Adipocyte (in vitro differentiated cells): ENCODE results near the gene ZDHHC7.

Source experiments
- DNase-seq: peaks from one replicate; pipeline ENCODE4 v3.0.0-alpha.2; 2015; ENCODE audit warnings: low read depth
- H3K27me3 ChIP-seq: replicated peaks from 2 replicates; pipeline ENCODE4 v1.7.0; 2013; ENCODE audit warnings: mild to moderate bottlenecking, low read length, moderate library complexity; ENCODE audit not compliant: control insufficient read depth, insufficient read depth
- H3K36me3 ChIP-seq: 2 replicates; pipeline ENCODE4 v1.7.0; 2013; ENCODE audit warnings: low read length, mild to moderate bottlenecking, moderate library complexity; ENCODE audit not compliant: control insufficient read depth, insufficient read depth, severe bottlenecking
- H3K4me1 ChIP-seq: 2 replicates; pipeline ENCODE4 v1.7.0; 2013; ENCODE audit warnings: mild to moderate bottlenecking, low read length, moderate library complexity; ENCODE audit not compliant: control insufficient read depth, insufficient read depth
- H3K4me3 ChIP-seq: 2 replicates; pipeline ENCODE4 v1.7.0; 2013; ENCODE audit warnings: mild to moderate bottlenecking, low read length, moderate library complexity
- H3K9ac ChIP-seq: 2 replicates; pipeline ENCODE4 v1.7.0; 2013; ENCODE audit warnings: mild to moderate bottlenecking, low read length, moderate library complexity
- H3K9me3 ChIP-seq: 2 replicates; pipeline ENCODE4 v1.7.0; 2013; ENCODE audit warnings: mild to moderate bottlenecking, low read length, moderate library complexity; ENCODE audit not compliant: control insufficient read depth

ZDHHC7 gene

DNA sequence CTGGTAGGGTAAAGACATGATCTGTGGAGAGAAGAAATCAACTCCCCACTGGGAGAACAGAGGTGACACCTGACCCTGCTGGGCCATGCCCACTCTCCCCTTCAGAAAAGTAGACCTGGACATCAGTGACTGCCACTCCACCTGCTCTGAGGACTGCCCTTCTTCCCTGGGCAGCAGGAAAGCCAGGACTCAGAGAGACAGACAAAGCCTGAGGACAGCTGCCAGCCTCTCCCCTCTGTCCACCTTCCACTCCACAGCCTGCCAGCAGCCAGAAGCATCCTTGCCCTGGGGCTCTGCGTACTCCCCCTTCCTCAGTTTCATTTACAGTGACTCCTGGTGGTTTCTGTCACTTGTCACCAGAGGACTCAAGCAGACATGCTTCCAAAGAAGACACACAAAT lies 24.5 kb downstream of the ZDHHC7 start:
- no peak overlapping the region for H3K9ac ChIP-seq
- H3K4me1 ChIP-seq: peaks cover 28% of the 10 kb centered on the region
- no peaks in the 10 kb centered on the region for H3K9me3 ChIP-seq
- DNase-seq: no peak
- no peak overlapping the region for H3K4me3 ChIP-seq
- H3K36me3 ChIP-seq: peaks cover 57% of the 10 kb centered on the region
- H3K27me3 ChIP-seq: no peaks in the 10 kb centered on the region

DNA sequence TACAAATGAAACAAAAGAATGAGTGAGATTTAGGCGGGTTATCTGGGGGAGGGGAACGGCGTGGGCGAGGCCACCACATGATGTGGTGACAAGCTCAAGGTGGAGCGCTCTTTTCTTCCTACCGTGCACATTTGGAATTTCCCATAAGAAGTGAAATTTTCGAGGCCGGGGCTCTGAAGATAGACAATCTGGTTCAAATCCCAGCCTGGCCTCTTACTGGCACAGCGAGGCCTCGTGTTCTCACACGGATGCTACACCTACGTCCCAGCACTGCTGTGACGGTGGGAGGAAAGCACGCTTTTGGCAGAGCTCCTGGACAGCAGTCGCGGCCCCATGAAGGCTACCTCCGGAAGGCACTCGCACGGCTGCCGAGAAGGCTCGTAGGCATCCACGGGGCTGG lies 25.2 kb downstream of the ZDHHC7 start:
- Histone ChIP-seq H3K27me3 (no peaks in the 10 kb centered on the region), H3K36me3 (peaks cover 65% of the 10 kb centered on the region), H3K9ac (peak overlapping the region; percentile 66), H3K9me3 (no peaks in the 10 kb centered on the region), H3K4me1 (peaks cover 28% of the 10 kb centered on the region), H3K4me3 (no peak overlapping the region)
- DNase-seq: no peak

DNA sequence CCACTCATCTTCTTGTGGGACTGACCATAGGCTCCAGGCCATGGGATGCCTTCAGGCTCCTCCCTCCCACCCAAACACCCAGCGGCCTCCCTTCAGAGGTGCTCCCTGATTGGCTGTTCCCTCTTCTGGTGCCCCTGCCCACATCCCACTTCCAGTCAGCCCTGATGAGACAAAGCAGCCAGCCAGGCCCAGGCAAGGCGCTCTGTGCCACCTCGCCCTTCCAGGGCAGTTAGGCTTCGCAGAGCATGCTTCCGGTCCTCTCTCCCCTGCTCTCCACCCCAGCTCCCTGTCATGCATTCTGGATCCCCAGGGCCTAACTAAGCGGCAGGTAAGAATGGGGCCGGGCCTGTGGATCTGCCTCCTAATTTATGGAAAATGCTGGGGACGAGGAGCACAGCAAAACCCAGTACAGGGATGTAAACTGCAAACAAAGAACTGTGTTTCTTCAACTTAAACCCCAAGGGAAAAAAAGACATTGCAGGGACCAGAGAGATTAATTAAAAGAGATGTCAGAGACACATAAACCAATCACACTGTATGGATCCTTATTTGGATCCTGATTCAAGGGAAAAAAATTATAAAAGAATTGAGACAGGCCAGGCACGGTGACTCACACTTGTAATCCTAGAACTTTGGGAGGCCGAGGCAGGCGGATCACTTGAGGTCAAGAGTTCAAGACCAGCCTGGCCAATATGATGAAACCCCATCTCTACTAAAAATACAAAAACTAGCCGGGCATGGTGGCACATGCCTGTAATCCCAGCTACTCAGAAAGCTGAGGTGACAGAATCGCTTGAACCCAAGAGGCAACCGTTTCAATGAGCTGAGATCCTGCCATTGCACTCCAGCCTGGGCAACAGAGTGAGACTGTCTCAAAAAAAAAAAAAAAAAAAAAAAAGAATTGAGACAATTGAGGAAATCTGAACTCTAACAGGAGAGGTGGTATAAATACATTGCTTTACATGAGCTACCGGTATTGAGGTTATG lies 26.0 kb downstream of the ZDHHC7 start:
- no peaks in the 10 kb centered on the region for H3K9me3 ChIP-seq
- peak overlapping the region; percentile 76 for H3K9ac ChIP-seq
- peaks cover 65% of the 10 kb centered on the region for H3K36me3 ChIP-seq
- H3K4me1 ChIP-seq: peaks cover 28% of the 10 kb centered on the region
- DNase-seq: peak; percentile 86
- no peaks in the 10 kb centered on the region for H3K27me3 ChIP-seq
- H3K4me3 ChIP-seq: peak overlapping the region; percentile 15

DNA sequence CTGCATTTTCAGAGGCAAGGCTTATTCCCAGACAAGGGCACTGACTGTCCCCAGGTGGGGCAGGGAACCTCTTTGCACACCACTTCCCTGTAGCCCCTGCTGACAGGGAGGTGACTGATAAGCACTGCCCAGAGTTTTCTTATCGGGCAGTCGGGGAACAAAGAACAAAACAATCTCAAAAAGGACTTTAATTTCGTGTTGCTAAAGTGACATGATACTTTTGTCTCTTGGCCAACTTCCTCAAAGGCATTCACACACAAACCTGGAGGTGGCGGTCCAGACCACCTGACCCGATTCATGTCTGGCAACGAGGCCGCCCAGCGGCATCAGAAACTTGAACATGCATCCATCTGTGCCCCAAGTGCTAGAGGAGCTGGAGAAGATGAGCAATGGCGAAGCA lies 28.9 kb downstream of the ZDHHC7 start:
- Histone ChIP-seq H3K9ac (no peak overlapping the region), H3K36me3 (peaks cover 57% of the 10 kb centered on the region), H3K4me3 (no peak overlapping the region), H3K9me3 (no peaks in the 10 kb centered on the region), H3K27me3 (no peaks in the 10 kb centered on the region), H3K4me1 (peaks cover 38% of the 10 kb centered on the region)
- DNase-seq: no peak

GRCh38 chr16:84979516-84979915 lies 31.8 kb downstream of the ZDHHC7 start:
- peak; percentile 31 for DNase-seq
- Histone ChIP-seq H3K4me3 (no peak overlapping the region), H3K27me3 (no peaks in the 10 kb centered on the region), H3K9me3 (no peaks in the 10 kb centered on the region), H3K4me1 (peaks cover 27% of the 10 kb centered on the region), H3K36me3 (peaks cover 71% of the 10 kb centered on the region), H3K9ac (no peak overlapping the region)

DNA sequence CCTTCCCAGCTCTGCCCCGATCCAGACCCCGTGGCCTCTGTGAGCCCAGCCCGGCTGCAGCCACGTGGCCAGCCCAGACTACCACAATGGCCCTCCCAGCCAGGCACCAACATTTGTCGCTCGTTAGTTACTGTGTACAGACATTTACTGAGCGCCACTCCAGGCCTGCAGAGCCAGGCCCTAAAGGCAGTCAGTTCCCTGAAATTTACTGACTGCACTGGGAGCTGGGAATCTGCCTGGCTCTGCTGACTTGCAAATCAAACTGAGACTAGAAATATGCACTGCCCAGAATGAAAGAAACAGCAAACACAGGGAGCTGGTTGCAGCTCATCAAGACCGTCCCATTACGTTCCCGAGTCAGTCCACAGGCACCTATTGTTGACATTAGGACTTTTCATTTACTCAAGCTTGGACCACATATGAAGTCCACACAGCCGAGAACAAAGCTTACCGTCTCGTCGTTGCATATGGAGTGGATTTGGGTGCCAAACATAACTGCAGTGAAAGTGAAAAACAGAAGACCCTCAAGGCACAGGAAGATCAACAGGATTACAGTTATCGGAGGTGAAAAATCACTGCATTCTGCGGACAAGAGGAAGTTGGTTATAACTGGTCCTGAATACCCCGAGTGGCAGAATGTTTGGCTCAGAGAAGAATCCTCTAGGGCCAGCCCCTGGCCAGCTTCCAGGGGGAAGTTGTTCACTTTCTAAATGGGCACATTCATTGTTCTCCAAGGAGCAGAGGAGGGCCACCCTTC lies 34.5 kb downstream of the ZDHHC7 start:
- H3K36me3 ChIP-seq: peaks cover 73% of the 10 kb centered on the region
- H3K9me3 ChIP-seq: no peaks in the 10 kb centered on the region
- peaks cover 29% of the 10 kb centered on the region for H3K4me1 ChIP-seq
- H3K27me3 ChIP-seq: no peaks in the 10 kb centered on the region
- no peak for DNase-seq
- no peak overlapping the region for H3K4me3 ChIP-seq
- H3K9ac ChIP-seq: peak overlapping the region; percentile 62

- H3K36me3 ChIP-seq: peaks cover 60% of the 10 kb centered on the region
- no peak overlapping the region for H3K9ac ChIP-seq
- no peaks in the 10 kb centered on the region for H3K9me3 ChIP-seq
- DNase-seq: no peak
- no peaks in the 10 kb centered on the region for H3K27me3 ChIP-seq
- H3K4me1 ChIP-seq: peaks cover 29% of the 10 kb centered on the region
- no peak overlapping the region for H3K4me3 ChIP-seq
Measured at GRCh38 chr16:84975522-84975921, 35.8 kb downstream of the ZDHHC7 start.

DNA sequence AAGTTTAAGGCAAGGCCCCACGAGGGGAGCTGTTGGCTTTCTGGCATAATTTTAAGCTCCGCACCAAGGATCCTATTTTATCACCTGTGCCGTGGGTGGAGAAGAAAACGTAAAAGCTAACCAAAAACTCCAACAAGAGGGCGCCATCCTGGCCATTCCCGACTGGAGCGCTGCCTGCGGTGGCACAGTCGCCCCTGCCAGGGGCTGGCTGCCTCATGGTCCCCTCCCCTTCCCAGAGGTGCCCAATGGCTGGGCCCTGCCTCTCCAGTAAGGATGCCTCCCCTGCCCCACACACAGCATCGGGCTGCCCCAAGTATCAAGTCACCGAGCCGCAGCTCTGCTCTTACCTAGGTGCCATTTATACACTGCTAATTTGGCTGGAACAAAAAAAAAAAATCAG lies 36.3 kb downstream of the ZDHHC7 start:
- no peak overlapping the region for H3K4me3 ChIP-seq
- H3K4me1 ChIP-seq: peaks cover 29% of the 10 kb centered on the region
- DNase-seq: no peak
- no peak overlapping the region for H3K9ac ChIP-seq
- peaks cover 59% of the 10 kb centered on the region for H3K36me3 ChIP-seq
- H3K27me3 ChIP-seq: no peaks in the 10 kb centered on the region
- H3K9me3 ChIP-seq: no peaks in the 10 kb centered on the region

- H3K4me3 ChIP-seq: no peak overlapping the region
- H3K27me3 ChIP-seq: no peaks in the 10 kb centered on the region
- H3K4me1 ChIP-seq: peaks cover 29% of the 10 kb centered on the region
- no peaks in the 10 kb centered on the region for H3K9me3 ChIP-seq
- DNase-seq: no peak
- H3K36me3 ChIP-seq: peaks cover 51% of the 10 kb centered on the region
- no peak overlapping the region for H3K9ac ChIP-seq
Measured at GRCh38 chr16:84973776-84974523, 37.4 kb downstream of the ZDHHC7 start.

GRCh38 chr16:84973236-84973635 lies 38.1 kb downstream of the ZDHHC7 start:
- DNase-seq: no peak
- no peak overlapping the region for H3K4me3 ChIP-seq
- H3K9me3 ChIP-seq: no peaks in the 10 kb centered on the region
- no peaks in the 10 kb centered on the region for H3K27me3 ChIP-seq
- H3K9ac ChIP-seq: peak overlapping the region; percentile 72
- H3K4me1 ChIP-seq: peaks cover 27% of the 10 kb centered on the region
- peaks cover 47% of the 10 kb centered on the region for H3K36me3 ChIP-seq
